Dendritic cell treated with granulocyte-macrophage colony-stimulating factor and Interleukin-4, amounts not matched to agents 40 ng/mL and 50 ng/mL, for 4 days (primary cell): ENCODE data around the gene UNC119.
A peak's percentile ranks its signal among the peaks of the same experiment; 100 is the strongest.

Experiments used
- H3K27ac Mint-ChIP-seq: one replicate; pipeline ENCODE4 v1.8.0; 2022; ENCODE audit warnings: mild to moderate bottlenecking, mixed read lengths
- H3K27me3 Mint-ChIP-seq: one replicate; pipeline ENCODE4 v1.8.0; 2022; ENCODE audit warnings: mild to moderate bottlenecking, mixed read lengths
- H3K36me3 Mint-ChIP-seq: one replicate; pipeline ENCODE4 v1.8.0; 2022; ENCODE audit warnings: low read depth, mixed read lengths
- H3K4me1 Mint-ChIP-seq: one replicate; pipeline ENCODE4 v1.8.0; 2022; ENCODE audit warnings: low read depth, mixed read lengths
- H3K4me3 Mint-ChIP-seq: one replicate; pipeline ENCODE4 v1.8.0; 2022; ENCODE audit warnings: mild to moderate bottlenecking, moderate library complexity, mixed read lengths
- H3K9me3 Mint-ChIP-seq: one replicate; pipeline ENCODE4 v1.8.0; 2022; ENCODE audit warnings: mixed read lengths
- intact Hi-C: fragments of 100-400 bp; cut with micrococcal nuclease; formaldehyde crosslinking; loops from one replicate; pipeline ENCODE4 v1.15.0; 2022

UNC119 gene

DNA sequence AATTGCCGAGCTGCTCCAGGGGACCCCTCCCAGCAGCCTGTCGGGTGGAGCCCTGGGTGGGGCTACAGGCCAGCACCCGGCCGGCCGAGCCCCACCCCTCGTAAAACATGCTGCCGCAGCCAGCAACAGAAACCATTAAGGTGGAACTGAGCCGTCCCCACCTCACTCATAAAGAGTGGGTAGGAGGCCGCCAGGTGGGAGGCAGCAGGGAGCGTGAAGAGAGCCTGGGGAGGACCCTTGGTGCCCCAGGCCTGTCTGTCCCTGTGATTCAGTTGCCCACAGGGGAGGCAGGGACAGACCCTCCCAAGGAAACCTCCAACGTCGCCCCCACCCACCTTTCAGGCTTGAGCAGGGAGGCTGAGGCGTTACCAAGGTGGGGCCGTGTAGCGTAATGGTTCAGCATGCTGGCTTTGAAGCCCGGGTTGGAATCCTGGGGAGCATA lies 37.8 kb downstream of the UNC119 start:
- peaks cover 42% of the 10 kb centered on the region for H3K4me1 Mint-ChIP-seq
- intact Hi-C loops: no loop called here
- H3K27me3 Mint-ChIP-seq: peaks cover 35% of the 10 kb centered on the region
- H3K27ac Mint-ChIP-seq: no peak overlapping the region
- no peaks in the 10 kb centered on the region for H3K9me3 Mint-ChIP-seq
- no peaks in the 10 kb centered on the region for H3K36me3 Mint-ChIP-seq
- no peak overlapping the region for H3K4me3 Mint-ChIP-seq

DNA sequence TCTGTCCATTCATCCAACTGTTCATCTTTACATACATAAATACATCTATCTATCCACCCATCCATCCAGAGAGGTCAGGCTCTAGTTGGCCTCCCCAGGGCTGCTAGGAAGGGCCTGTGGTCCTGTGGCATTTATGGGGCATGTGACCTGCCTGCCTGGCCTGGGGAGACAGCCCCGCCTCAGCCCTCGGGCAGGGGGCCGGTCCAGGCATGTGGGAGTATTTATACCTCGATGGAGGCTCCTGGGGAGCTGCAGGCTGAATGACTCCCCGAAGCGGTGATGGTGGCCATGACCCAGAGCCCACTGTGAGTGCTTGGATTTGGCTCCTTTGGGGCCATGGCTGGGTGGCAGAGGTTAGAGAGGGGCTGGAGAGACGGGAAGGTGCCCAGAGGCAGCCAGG lies 38.9 kb downstream of the UNC119 start:
- peaks cover 42% of the 10 kb centered on the region for H3K4me1 Mint-ChIP-seq
- no peak overlapping the region for H3K4me3 Mint-ChIP-seq
- no peaks in the 10 kb centered on the region for H3K36me3 Mint-ChIP-seq
- H3K27me3 Mint-ChIP-seq: peaks cover 32% of the 10 kb centered on the region
- peak overlapping the region; percentile 4 for H3K27ac Mint-ChIP-seq
- intact Hi-C loops: no loop called here
- no peaks in the 10 kb centered on the region for H3K9me3 Mint-ChIP-seq

DNA sequence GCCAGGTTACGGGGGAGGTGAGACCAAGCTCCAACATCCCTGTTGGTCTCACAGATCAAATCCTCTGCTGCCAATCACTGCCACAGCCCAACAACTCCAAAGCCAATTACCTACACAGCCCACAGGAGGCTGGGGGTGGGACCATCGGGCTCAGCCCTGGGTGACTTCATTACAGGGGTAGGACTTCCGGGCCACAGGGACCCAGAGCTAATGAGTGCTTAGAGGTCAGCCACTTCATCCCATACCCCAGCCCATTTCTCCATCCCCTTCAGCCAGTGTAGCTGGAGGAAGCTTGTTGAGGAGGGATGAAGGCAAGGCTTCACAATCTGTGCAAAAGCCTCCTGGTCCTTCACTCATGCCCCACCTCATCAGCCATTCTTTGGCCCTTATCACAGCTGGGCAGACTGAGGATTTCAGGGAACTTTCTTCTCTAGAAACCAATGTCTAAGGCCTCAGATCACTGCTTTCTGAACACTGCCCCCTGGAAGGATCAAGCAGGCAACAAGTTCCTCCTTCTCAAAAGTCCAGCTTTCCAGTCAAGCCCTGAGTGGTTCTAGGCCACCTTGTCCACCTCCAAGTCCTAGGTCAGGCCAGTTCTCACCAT lies 40.5 kb downstream of the UNC119 start:
- peak overlapping the region; percentile 16 for H3K27ac Mint-ChIP-seq
- intact Hi-C loops: no loop called here
- peaks cover 36% of the 10 kb centered on the region for H3K27me3 Mint-ChIP-seq
- H3K36me3 Mint-ChIP-seq: no peaks in the 10 kb centered on the region
- H3K4me3 Mint-ChIP-seq: no peak overlapping the region
- peaks cover 46% of the 10 kb centered on the region for H3K4me1 Mint-ChIP-seq
- H3K9me3 Mint-ChIP-seq: no peaks in the 10 kb centered on the region

DNA sequence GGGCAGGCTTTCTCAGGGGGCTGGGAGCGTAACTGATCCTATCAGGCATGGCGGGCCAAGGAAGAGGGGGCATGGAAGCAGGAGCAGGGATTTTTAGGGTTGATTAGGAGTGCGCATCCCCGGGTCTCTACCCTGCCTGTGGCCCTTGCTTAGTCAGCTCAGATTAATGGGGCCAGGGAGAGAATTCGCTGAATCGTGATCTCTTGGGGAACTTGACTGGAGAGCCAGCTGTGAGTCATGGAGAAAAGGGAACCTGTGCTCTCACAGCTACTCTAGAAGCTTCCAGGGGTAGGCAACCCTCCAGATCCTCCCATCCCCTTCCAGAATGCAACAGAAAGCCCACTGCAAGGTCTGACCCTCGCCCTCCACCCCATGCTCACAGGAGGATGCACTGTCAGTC lies 42.6 kb downstream of the UNC119 start:
- Mint-ChIP-seq H3K36me3 (no peaks in the 10 kb centered on the region), H3K27ac (peak overlapping the region; percentile 71), H3K27me3 (peaks cover 38% of the 10 kb centered on the region), H3K4me3 (no peak overlapping the region), H3K4me1 (peaks cover 46% of the 10 kb centered on the region), H3K9me3 (no peaks in the 10 kb centered on the region)
- intact Hi-C loops: no loop called here

DNA sequence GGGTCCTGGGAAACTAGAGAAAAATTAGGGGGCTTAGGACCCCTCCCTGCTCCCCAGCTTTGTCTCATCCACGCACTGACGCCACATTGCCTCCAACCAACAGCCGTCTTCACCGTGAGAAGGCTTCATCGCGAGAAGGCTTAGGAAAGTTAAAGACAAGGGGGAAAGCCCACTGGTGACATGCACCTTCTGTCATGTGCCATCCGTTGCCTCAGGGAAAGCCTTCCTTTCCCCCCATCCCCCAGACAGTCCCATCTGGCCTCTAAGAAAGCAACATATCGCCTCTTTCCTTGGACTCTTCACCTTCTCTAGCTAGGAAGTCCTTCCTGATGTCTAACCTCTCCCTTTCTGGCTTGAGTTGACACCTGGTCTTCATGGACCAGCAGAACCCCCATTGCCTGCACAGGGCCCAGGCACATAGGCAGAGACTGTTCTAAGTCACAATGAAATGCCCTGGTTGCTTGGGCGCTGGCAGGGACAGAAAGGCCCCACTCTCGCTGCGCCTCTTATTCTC lies 44.2 kb downstream of the UNC119 start:
- peak overlapping the region; percentile 71 for H3K27ac Mint-ChIP-seq
- H3K4me1 Mint-ChIP-seq: peaks cover 46% of the 10 kb centered on the region
- no peaks in the 10 kb centered on the region for H3K36me3 Mint-ChIP-seq
- no peaks in the 10 kb centered on the region for H3K9me3 Mint-ChIP-seq
- peaks cover 29% of the 10 kb centered on the region for H3K27me3 Mint-ChIP-seq
- no peak overlapping the region for H3K4me3 Mint-ChIP-seq
- intact Hi-C loops: no loop called here

DNA sequence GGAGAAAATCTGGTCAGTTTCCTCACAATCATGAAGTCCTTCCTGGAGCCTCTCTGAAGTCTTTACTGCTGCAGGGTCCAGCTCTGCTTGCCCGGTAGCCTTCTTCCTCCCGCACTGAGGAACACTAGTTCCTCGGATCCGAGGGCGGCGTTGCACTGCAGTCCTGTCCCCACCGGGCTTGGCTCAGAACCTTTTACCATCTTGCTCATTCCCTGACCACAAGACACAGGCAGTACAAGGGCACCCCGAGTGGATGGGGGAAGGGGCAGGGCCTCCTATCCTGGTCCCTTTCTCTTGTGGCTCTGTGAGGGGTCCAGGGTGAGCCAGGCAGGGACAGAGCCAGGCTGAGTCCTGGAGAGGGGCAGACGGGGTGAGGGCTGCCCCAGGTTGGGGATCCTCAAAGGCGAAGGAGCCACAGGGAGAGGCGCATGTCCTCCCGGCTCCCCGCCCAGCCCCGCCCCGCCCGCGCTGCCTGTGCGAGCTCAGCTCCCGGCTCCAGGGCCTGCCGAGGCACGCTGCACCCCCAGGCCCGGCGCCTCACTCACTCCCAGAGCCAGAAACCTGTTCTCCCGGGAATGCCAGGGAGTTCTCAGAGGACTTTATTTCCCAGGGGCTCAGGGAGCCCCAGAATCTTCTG lies 44.7 kb downstream of the UNC119 start:
- Mint-ChIP-seq H3K9me3 (no peaks in the 10 kb centered on the region), H3K27me3 (peaks cover 28% of the 10 kb centered on the region), H3K4me1 (peaks cover 46% of the 10 kb centered on the region), H3K4me3 (no peak overlapping the region), H3K36me3 (no peaks in the 10 kb centered on the region), H3K27ac (peak overlapping the region; percentile 71)
- intact Hi-C loops: no loop called here

DNA sequence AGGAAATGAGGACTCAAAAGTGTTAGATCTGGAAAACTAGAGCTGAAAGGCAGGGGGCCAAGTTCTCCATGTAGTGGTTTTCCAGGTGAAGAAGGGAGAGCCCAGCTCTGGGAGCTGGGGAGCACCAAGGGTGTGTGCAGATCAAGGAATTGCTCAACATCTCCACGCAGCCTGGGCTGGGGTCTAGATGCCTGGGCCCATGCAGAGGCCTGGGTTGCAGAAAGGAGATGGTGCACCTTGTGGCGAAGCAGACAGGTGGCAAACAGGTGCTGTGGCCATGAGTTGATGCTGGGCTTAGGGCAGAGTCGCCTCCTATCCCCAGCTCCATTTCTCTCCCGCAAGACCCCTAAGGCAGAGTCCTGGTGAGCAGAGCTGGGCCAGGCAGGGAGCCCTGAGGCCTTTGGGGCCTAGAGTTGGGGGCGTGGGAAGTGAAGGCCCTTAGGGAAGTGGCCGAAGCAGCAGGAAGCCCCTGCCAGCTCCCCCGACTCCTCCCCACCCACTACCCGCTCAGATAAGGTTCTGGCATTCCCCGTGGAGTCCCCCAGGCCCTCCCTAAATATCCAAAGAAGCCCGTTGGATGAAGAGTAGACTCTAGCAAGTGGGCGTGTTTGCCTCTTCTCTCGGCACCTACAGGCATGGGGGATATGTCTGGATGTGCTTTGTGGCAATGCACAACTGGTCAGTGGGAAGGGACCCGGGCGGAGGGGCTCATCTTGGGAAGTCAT lies 45.5 kb downstream of the UNC119 start:
- Mint-ChIP-seq H3K4me1 (peaks cover 39% of the 10 kb centered on the region), H3K9me3 (no peaks in the 10 kb centered on the region), H3K27me3 (peaks cover 27% of the 10 kb centered on the region), H3K4me3 (no peak overlapping the region), H3K36me3 (no peaks in the 10 kb centered on the region), H3K27ac (no peak overlapping the region)
- intact Hi-C loops: no loop called here

DNA sequence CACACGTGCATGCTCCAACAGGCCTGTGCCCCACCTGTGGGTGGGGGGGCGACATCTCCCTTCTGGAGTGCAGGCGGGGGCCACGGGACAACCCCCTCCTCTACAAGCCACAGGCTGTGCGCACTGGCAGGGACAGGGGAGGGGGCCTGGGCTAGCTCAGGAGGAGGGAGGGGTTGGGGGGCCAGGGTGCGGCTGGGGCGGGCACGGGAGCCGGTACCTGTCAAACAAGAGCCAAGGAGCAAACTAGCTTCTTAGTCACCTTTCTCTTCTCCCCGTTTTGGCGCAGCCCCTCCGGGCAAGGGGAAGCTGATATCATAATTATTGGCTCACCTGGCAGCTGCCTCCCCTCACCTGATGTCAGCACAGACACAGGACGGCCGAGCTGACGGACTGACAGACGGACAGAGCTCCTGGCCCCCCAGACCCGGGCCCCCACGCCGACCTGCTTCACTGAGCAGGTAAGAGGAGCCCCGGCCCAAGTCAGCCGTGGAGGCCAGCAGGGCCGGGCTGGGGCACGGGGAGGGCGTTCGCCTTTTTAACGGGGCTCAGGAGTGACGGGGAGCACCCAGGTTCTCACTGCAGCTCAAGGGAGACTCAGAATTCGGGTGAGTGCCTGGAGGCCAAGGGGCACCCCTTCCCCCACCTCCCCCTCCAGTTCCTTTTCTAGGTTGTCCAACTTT lies 46.3 kb downstream of the UNC119 start, which contains the start of gene FOXN1:
Gene FOXN1, plus strand, starts transcription at position 363 of the 680 bp plus-strand sequence. CDS start 17,622 bp downstream, outside the sequence.
- Mint-ChIP-seq H3K27ac (peak within 1 kb of the TSS; percentile 21), H3K36me3 (no peaks in the 10 kb centered on the region), H3K9me3 (no peaks in the 10 kb centered on the region), H3K27me3 (peaks cover 33% of the 10 kb centered on the region), H3K4me3 (no peak within 1 kb of the TSS), H3K4me1 (peaks cover 42% of the 10 kb centered on the region)
- intact Hi-C loops: no loop called here

DNA sequence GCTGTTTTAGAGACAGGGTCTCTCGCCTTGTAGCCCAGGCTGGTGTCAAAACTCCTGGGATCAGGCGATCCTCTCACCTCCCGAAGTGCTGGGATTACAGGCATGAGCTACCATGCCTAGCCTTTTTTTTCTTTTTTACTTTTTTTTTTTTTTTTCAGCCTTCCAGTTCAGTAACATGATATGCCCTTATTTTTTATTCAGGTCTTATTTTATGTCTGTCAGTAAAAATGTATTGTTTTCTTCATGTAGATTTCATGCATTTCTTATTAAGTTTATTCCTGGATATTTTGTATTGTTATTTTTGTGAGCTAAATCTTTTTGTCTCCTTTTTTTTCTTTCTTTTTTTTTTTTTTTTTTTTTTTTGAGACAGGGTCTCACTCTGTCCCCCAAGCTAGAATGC lies 49.0 kb downstream of the UNC119 start:
- H3K9me3 Mint-ChIP-seq: no peaks in the 10 kb centered on the region
- no peaks in the 10 kb centered on the region for H3K36me3 Mint-ChIP-seq
- peaks cover 24% of the 10 kb centered on the region for H3K4me1 Mint-ChIP-seq
- H3K27ac Mint-ChIP-seq: no peak overlapping the region
- H3K4me3 Mint-ChIP-seq: no peak overlapping the region
- intact Hi-C loops: no loop called here
- peaks cover 28% of the 10 kb centered on the region for H3K27me3 Mint-ChIP-seq

DNA sequence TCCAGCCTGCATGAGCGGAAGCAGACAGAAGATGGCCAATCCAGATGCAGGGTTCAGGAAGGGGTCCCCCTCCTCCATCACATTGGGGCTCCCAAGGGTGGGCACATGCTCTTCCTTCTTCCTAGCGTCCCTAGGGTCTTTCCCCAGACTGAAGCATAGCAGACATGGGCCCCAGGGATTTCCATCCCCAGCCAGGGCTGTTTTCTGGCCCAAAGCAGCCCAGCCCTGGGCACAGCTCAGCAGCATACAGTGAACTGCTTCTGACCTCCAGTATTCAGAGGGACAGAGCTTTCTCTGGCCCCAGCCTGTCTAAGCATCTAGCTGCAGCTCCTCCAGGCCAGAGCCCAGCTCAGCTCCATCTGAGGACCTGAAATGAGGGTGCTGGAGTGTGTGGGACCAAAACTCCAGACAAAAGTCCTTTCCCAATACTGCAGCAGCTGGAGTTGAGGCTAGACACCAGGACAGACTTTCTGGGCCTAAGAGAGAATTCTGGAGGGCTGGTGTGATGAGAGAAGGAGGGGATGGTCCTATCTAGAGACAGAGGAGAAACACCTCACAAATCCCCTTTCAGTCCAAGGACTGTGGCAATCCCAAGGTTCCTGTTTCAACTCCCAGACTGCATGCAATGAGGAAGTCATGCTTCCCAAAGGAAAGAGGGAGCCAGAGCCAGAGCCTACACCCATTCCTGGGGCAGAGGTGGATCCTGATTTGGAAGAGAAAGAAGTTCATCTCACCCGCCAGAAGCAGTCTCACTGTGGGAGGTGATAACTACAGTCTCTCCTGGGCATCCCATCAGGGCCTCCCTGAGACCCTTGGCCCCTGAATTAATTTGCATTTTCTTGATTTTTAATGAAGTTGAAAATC lies 50.8 kb downstream of the UNC119 start:
- Mint-ChIP-seq H3K27me3 (peaks cover 22% of the 10 kb centered on the region), H3K36me3 (no peaks in the 10 kb centered on the region), H3K4me1 (peaks cover 15% of the 10 kb centered on the region), H3K9me3 (no peaks in the 10 kb centered on the region), H3K27ac (no peak overlapping the region), H3K4me3 (no peak overlapping the region)
- intact Hi-C loops: no loop called here

DNA sequence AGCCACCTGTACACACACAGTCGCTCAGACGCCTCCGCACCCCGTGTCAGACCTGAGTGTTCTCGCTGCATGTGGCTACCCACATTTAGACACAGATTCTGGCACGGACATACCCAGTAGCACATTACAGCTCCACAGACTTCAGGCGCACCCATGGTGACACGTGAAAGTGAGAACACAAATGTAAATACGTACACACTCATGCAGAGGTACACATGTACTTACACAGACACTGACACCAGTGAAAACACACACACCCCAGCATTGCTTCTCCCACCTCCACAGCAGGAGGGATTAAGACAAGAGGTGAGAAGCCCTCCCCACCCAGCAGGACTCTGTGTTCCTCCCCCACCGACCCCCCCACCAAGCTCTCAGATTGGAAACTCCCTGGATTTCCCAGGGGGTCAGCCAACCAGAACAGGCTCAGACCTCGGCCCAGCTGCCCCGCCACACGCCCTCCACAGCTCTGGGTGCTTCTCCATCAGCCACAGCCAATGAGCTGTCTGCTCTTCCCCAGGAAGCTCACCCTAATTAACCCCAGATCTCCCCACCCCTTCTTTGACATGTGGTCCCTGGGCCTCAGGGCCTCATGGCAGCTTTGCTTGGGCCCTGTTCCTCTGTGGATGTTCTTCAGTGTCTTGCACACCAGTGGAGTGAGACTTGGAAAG lies 51.6 kb downstream of the UNC119 start:
- H3K4me1 Mint-ChIP-seq: peaks cover 15% of the 10 kb centered on the region
- H3K36me3 Mint-ChIP-seq: no peaks in the 10 kb centered on the region
- H3K4me3 Mint-ChIP-seq: no peak overlapping the region
- intact Hi-C loops: no loop called here
- peaks cover 27% of the 10 kb centered on the region for H3K27me3 Mint-ChIP-seq
- no peak overlapping the region for H3K27ac Mint-ChIP-seq
- H3K9me3 Mint-ChIP-seq: no peaks in the 10 kb centered on the region

DNA sequence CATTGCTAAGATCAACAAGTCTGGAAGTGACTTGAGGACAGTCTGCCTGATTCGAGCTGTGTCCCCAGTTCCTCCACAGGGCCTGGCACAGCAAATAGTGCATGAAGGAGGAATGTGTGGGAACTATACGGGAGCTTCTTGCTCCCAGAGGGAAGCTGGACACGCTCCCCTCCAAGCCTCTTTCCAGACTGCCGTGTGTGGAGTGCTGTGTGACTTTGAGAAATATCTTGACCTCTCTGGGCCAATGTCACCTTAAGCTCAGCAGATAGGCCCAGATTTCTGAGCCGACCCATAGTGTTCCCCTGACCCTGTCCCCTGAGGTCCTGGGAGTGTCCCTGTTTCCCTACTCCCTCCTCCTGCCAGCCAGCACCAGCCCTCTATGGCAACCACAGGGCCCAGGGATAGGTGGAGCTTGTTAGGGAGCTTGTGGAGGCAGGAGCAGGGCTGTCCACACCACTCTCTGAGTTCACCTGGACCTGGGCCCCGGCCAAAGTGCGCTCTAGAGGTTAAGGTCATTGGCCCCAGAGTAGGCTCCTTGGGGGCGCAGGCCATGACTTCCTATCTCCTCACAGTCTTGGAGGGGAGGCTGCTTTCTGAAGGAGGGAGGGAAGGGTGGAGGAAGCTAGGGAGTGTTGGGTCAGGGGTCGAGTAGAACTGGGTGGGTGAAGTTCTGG lies 52.6 kb downstream of the UNC119 start:
- Mint-ChIP-seq H3K4me3 (no peak overlapping the region), H3K27ac (no peak overlapping the region), H3K27me3 (peaks cover 22% of the 10 kb centered on the region), H3K36me3 (no peaks in the 10 kb centered on the region), H3K4me1 (peaks cover 15% of the 10 kb centered on the region), H3K9me3 (no peaks in the 10 kb centered on the region)
- intact Hi-C loops: no loop called here
